Type B pancreatic cell (in vitro differentiated cells): ENCODE measurements around the gene OXCT1. TPM values are rescaled to one million over a fixed set of nuclear protein-coding genes. Genes with fewer than 3 reads are reported as not detected.
"Not testable (repeated sequence)": the region's sequence is repeated elsewhere in the genome, so short reads cannot be mapped to it uniquely, and the experiment has no call there.

ENCODE experiments used
- DNase-seq: peaks from one replicate; pipeline ENCODE4 v3.0.0; 2021; ENCODE audit warnings: mixed read lengths; ENCODE audit not compliant: unreplicated experiment; ENCODE audit errors: extremely low spot score
- H3K27ac Mint-ChIP-seq: 2 replicates; pipeline ENCODE4 v1.8.0; 2021; ENCODE audit warnings: mild to moderate bottlenecking, mixed read lengths
- H3K27me3 Mint-ChIP-seq: 2 replicates; pipeline ENCODE4 v1.8.0; 2021; ENCODE audit warnings: mixed read lengths
- H3K36me3 Mint-ChIP-seq: 2 replicates; pipeline ENCODE4 v1.8.0; 2021; ENCODE audit warnings: mixed read lengths
- H3K4me1 Mint-ChIP-seq: one replicate; pipeline ENCODE4 v1.8.0; 2021; ENCODE audit warnings: mixed read lengths; ENCODE audit not compliant: unreplicated experiment
- H3K4me3 Mint-ChIP-seq: 2 replicates; pipeline ENCODE4 v1.8.0; 2021; ENCODE audit warnings: mild to moderate bottlenecking, mixed read lengths
- H3K9me3 Mint-ChIP-seq: 2 replicates; pipeline ENCODE4 v1.8.0; 2021; ENCODE audit warnings: mixed read lengths
- total RNA-seq: library from RNA; stranded (reverse); gene quantifications from 2 replicates; pipeline ENCODE4 v1.2.1, GENCODE V29; 2021; ENCODE audit warnings: low replicate concordance
- TF ChIP-seq, protein P1 (sequence below): fragments of 200-600 bp; sonication (generic); conservative IDR thresholded peaks from 2 replicates; pipeline ENCODE4 v1.5.0; 2021; ENCODE audit warnings: antibody characterized with exemption, mild to moderate bottlenecking

Gene OXCT1
- total RNA-seq, 1 donor from 2014 or later, result 26.4 TPM

DNA sequence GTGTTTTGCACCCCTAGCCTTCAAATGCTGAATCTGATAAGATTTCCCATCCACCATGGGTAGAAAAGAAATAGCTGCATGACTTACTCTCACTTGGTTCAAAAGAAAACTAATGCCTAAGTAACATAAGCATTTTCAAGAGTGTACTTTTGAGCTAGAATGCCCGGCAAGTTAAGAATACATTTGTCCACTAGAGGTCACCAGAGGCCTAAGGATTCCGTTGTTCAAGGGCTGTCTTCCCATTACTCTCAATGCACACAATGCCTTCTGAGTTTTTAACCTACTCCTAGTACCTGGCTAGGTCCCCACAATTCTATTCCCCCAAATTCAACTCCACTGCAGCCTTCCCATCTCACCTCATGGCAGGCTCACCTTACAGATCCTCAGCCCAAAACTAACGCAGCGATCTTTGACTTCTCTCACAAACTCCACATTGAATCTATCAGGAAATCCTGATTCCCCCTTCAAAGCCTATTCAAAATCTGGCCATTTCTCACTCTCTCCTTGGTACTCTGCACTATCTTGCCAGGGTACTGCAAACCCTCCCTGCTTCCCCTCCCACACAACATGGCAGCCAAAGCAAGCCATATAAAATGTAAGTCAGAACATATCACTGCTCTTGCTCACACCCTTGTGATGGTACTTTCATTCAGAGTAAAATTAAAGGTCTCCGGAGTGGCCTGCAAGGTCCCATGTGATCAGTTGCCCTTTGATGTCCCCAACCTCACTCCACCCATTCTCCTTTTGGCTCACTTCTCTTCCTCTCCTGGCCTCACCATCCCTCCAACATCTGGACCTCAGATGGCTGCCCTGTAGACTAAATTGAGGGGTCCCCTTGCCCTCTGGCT, 13.4 kb downstream of the OXCT1 start:
- Mint-ChIP-seq H3K27me3 (no peaks in the 10 kb centered on the region), H3K27ac (no peak overlapping the region), H3K36me3 (peaks cover 6% of the 10 kb centered on the region), H3K9me3 (no peaks in the 10 kb centered on the region), H3K4me1 (no peaks in the 10 kb centered on the region), H3K4me3 (no peak overlapping the region)
- TF ChIP-seq, protein P1, sequence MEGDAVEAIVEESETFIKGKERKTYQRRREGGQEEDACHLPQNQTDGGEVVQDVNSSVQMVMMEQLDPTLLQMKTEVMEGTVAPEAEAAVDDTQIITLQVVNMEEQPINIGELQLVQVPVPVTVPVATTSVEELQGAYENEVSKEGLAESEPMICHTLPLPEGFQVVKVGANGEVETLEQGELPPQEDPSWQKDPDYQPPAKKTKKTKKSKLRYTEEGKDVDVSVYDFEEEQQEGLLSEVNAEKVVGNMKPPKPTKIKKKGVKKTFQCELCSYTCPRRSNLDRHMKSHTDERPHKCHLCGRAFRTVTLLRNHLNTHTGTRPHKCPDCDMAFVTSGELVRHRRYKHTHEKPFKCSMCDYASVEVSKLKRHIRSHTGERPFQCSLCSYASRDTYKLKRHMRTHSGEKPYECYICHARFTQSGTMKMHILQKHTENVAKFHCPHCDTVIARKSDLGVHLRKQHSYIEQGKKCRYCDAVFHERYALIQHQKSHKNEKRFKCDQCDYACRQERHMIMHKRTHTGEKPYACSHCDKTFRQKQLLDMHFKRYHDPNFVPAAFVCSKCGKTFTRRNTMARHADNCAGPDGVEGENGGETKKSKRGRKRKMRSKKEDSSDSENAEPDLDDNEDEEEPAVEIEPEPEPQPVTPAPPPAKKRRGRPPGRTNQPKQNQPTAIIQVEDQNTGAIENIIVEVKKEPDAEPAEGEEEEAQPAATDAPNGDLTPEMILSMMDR, result peak; percentile 88
- no peak for DNase-seq

DNA sequence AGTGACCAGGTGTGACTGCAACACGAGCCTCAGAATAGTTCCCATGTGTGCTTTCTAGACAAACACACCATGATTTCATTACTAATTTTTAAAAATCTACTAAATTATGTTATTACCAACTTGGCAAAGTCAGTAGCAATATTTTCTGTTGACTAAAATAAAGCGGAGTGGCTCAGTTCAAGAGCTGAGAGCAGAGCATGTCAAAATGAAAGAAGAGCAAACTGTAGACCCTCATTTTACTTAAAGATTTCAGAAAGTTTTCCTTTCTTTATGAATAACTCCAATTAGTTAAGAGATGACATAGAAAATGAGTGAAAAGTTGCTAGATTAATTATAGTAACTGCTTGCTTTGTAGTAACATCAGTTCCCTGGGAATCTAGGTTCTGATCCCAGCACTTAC, 17.9 kb downstream of the OXCT1 start:
- Mint-ChIP-seq H3K4me1 (no peaks in the 10 kb centered on the region), H3K4me3 (no peak overlapping the region), H3K27ac (no peak overlapping the region), H3K36me3 (peaks cover 30% of the 10 kb centered on the region), H3K9me3 (peaks cover 5% of the 10 kb centered on the region), H3K27me3 (no peaks in the 10 kb centered on the region)
- TF ChIP-seq, protein P1, result no peak
- no peak for DNase-seq

DNA sequence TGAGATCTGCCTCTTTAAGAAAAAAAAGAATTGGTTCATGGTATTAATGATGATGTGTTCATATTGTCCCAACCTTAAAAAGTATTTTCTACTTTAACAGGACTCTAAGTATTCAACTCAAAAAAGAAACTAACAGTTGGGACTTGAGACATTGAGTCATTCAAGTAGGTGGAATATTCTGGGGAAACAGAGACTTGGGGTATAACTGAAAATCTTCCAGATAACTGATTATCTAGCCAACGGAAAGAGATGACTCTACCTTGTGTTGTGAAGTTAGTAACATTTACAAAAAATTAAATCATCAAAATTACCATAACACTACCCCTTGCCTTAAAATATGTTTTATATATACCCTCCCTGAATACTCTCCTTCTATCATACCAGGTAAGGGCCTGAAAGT, 19.1 kb downstream of the OXCT1 start:
- no peaks in the 10 kb centered on the region for H3K4me1 Mint-ChIP-seq
- no peak overlapping the region for H3K27ac Mint-ChIP-seq
- no peaks in the 10 kb centered on the region for H3K27me3 Mint-ChIP-seq
- TF ChIP-seq, protein P1, result no peak
- H3K9me3 Mint-ChIP-seq, result peaks cover 5% of the 10 kb centered on the region
- no peak overlapping the region for H3K4me3 Mint-ChIP-seq
- peaks cover 30% of the 10 kb centered on the region for H3K36me3 Mint-ChIP-seq
- no peak for DNase-seq

DNA sequence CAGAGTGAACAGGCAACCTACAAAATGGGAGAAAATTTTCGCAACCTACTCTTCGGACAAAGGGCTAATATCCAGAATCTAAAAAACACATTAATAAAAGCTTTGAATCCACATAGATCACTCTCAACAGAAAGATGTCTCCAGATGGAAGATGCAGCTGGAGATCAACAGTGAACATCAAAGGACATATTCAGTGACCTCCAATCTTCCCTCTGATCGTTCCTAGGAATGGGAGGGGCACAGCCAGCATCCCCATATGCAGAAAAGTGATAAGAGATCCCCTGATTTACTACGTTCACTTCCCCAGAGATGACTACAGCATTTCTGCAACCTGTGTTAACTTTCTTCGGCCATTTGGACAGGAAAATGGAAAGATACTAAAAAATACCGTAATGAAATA, 21.2 kb downstream of the OXCT1 start:
- no peak overlapping the region for H3K27ac Mint-ChIP-seq
- no peaks in the 10 kb centered on the region for H3K4me1 Mint-ChIP-seq
- H3K9me3 Mint-ChIP-seq, result peaks cover 5% of the 10 kb centered on the region
- peaks cover 30% of the 10 kb centered on the region for H3K36me3 Mint-ChIP-seq
- no peaks in the 10 kb centered on the region for H3K27me3 Mint-ChIP-seq
- no peak for DNase-seq
- TF ChIP-seq, protein P1, result no peak
- H3K4me3 Mint-ChIP-seq, result no peak overlapping the region

DNA sequence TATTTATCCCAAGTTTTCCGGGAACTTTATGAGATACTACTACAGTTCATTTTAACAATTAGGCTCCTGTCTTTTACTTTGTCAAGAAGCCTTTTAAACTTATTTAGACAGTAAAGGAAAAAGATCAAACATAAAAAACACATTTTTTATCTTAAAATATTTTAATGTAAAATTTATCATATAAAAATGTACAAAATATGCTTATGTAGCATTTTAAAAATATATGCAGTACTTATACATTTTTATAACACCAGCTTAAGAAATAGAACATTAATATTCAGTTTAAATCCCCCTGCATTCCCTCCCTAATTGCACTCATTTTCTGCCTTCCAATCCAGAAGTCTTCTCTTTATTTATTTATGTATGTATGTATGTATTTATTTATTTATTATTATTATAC, 24.5 kb downstream of the OXCT1 start:
- not testable (repeated sequence) for H3K4me1 Mint-ChIP-seq, H3K27ac Mint-ChIP-seq, H3K4me3 Mint-ChIP-seq, H3K27me3 Mint-ChIP-seq, DNase-seq, H3K9me3 Mint-ChIP-seq
- peaks cover 17% of the 10 kb centered on the region for H3K36me3 Mint-ChIP-seq

DNA sequence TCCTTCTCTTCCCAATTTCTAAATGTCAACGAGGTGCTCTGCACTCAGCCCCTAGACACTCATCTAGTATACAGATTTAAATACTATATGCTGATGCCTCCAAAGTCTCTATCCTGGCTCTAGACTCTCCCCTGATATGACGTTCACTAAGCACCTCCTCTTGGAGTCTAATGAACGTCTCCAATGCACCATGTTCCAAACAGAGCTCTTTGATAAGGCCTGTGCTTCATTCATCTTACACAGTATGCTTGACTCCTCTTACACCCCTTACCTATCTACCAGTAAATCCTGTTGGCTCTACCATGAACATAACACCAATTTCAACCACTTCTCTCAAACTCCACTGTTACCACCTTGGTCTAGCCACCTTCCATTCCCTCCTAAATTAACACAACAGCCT, 25.7 kb downstream of the OXCT1 start:
- Mint-ChIP-seq H3K9me3 (no peaks in the 10 kb centered on the region), H3K4me3 (no peak overlapping the region), H3K27ac (no peak overlapping the region), H3K27me3 (no peaks in the 10 kb centered on the region), H3K36me3 (peaks cover 8% of the 10 kb centered on the region), H3K4me1 (no peaks in the 10 kb centered on the region)
- no peak for DNase-seq
- TF ChIP-seq, protein P1, result no peak
